NCI-H510A treated with DMSO at 0.1 percent for 48 hours (cell line): ENCODE measurements around the gene CCDC78.
"Not testable (repeated sequence)": the region's sequence is repeated elsewhere in the genome, so short reads cannot be mapped to it uniquely, and the experiment has no call there.

Source experiments
- DNase-seq: peaks from one replicate; lab custom pipeline; 2025; lab: John Stamatoyannopoulos, UW

Gene CCDC78

GRCh38 chr16:723695-724094 is 2.5 kb downstream of the CCDC78 start:
- DNase-seq = no peak

GRCh38 chr16:722835-723633 is 3.2 kb downstream of the CCDC78 start:
- no peak for DNase-seq

GRCh38 chr16:721765-722540 is 4.3 kb downstream of the CCDC78 start:
- no peak for DNase-seq

- DNase-seq = peak; percentile 61
Measured at GRCh38 chr16:720990-721764, 5.1 kb downstream of the CCDC78 start, which contains the start of gene ANTKMT. Gene ANTKMT (plus strand): TSS chr16:721146. CDS start chr16:721275, 129 bp downstream.

- peak; percentile 45 for DNase-seq
Measured at GRCh38 chr16:720447-720989, 5.7 kb downstream of the CCDC78 start.

GRCh38 chr16:719815-720446 is 6.3 kb downstream of the CCDC78 start:
- DNase-seq = no peak

- DNase-seq = no peak
Measured at GRCh38 chr16:718922-719321, 7.3 kb downstream of the CCDC78 start.

- no peak for DNase-seq
Measured at GRCh38 chr16:718389-718788, 7.9 kb downstream of the CCDC78 start.

- no peak for DNase-seq
Measured at GRCh38 chr16:717450-718245, 8.6 kb downstream of the CCDC78 start.

- no peak for DNase-seq
Measured at GRCh38 chr16:716768-717325, 9.4 kb downstream of the CCDC78 start.

- DNase-seq = no peak
Measured at GRCh38 chr16:716200-716568, 10.1 kb downstream of the CCDC78 start.

GRCh38 chr16:715477-716199 is 10.6 kb downstream of the CCDC78 start:
- no peak for DNase-seq

GRCh38 chr16:714558-715476 is 11.4 kb downstream of the CCDC78 start, which contains the start of gene METRN:
Gene METRN (plus strand): TSS chr16:715118. CDS start chr16:715290, 172 bp downstream.
- DNase-seq = peak; percentile 53

GRCh38 chr16:714079-714478 is 12.2 kb downstream of the CCDC78 start:
- DNase-seq = no peak

GRCh38 chr16:712740-713250 is 13.4 kb downstream of the CCDC78 start:
- DNase-seq = not testable (repeated sequence)

- DNase-seq = peak; percentile 34
Measured at GRCh38 chr16:711548-712320, 14.5 kb downstream of the CCDC78 start.

- DNase-seq = no peak
Measured at GRCh38 chr16:711084-711483, 15.2 kb downstream of the CCDC78 start.
